Muscle layer of duodenum (tissue), 2 donors: ENCODE data around the gene THRB.

Experiments
- H3K27ac ChIP-seq: one replicate; pipeline ENCODE4 v1.7.0; 2013; ENCODE audit warnings: mild to moderate bottlenecking, low read length
- H3K27me3 ChIP-seq: one replicate; pipeline ENCODE4 v1.7.0; 2013; ENCODE audit warnings: low read depth, mild to moderate bottlenecking, control low read depth, low read length
- H3K36me3 ChIP-seq, 2 donors: one replicate each; pipeline ENCODE4 v1.7.0; 2013; ENCODE audit warnings: low read length in 2 of 2, control low read depth in 1 of 2, mild to moderate bottlenecking in 1 of 2; ENCODE audit not compliant: insufficient read depth in 2 of 2, control insufficient read depth in 1 of 2
- H3K4me1 ChIP-seq, 2 donors: one replicate each; pipeline ENCODE4 v1.7.0; 2013; ENCODE audit warnings: low read length in 2 of 2, mild to moderate bottlenecking in 2 of 2, control low read depth in 1 of 2, moderate library complexity in 1 of 2; ENCODE audit not compliant: insufficient read depth in 2 of 2, control insufficient read depth in 1 of 2
- H3K4me3 ChIP-seq, 2 donors: one replicate each; pipeline ENCODE4 v1.7.0; 2013; ENCODE audit warnings: low read length in 2 of 2, low read depth in 1 of 2, mild to moderate bottlenecking in 1 of 2
- H3K9me3 ChIP-seq, 2 donors: one replicate each; pipeline ENCODE4 v1.7.0; 2013; ENCODE audit warnings: low read length in 2 of 2, control low read depth in 1 of 2, mild to moderate bottlenecking in 1 of 2; ENCODE audit not compliant: control insufficient read depth in 1 of 2
- donor health status: healthy.

The THRB gene

DNA sequence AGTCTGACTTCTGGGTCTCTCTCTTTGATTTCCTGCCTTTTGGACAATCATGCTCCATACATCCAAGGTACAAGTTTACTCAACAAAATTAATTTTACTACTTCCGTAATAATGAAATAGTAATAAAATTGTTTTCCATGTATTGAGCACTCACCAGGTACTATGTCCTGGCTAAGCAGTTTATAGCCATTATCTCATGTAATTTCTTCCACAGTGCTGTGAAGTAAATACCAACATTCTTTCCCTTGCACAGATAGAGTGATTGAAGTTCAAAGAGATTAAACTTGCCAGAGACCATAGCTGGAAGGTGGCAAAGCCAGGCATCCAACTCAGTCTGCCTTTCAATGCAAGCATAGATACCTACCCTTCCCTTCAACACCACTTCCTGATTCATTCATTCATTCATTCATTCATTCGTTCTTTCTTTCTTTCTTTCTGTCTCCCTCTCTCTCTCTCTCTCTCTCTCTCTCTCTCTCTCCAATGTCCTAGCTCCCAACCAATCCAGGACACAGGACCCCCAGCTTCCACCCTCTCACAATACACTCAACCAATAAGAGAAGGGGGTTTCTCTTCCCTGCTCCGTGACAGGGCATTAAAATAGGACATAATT is 12.4 kb downstream of the THRB start:
- Histone ChIP-seq H3K36me3 (no peaks in the 10 kb centered on the region), H3K4me3 (no peak overlapping the region), H3K27ac (no peak overlapping the region), H3K9me3 (no peaks in the 10 kb centered on the region), H3K27me3 (no peaks in the 10 kb centered on the region), H3K4me1 (peaks cover 0 to 30% of the 10 kb centered on the region in 2 donors)

DNA sequence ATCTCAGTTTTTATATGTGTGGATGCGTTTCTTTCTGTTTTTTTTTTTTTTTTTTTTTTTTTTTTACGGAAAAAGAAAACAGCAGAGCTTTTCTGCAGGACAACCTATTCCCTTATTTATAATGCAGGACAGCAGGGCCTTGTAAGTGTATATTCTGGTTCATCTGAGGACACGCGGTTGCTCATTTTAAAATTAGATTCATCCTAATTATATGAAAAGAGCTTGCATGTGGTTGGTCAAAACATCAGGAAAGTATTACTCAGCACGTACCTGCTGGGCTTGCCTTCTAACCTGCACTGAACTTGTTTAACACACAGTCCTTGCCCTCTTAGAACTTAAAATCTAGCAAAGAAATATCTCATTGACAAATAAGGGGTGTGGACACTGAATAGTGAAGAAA is 13.5 kb downstream of the THRB start:
- Histone ChIP-seq H3K4me1 (peaks cover 0 to 20% of the 10 kb centered on the region in 2 donors), H3K9me3 (no peaks in the 10 kb centered on the region), H3K27me3 (no peaks in the 10 kb centered on the region), H3K36me3 (no peaks in the 10 kb centered on the region), H3K27ac (no peak overlapping the region), H3K4me3 (no peak overlapping the region)

DNA sequence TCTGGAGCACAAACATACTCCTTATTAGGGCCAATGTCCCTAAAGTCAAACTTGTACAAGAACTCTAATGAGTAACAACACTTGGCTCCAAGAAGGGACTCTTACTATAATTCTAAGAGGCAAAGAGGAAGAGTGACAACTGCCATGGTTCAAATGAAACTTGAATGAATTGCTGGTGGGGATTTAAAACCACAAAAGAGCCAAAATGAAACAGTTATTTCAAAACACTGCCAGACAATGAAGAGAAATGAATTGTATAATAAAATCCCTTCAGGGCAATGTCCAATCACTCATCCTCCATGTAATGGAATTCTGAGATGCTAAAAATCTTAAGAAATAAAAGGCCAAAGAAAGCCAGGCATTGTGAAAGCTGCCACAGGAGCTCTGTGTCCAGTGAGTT is 14.2 kb downstream of the THRB start:
- no peaks in the 10 kb centered on the region for H3K36me3 ChIP-seq
- peaks cover 0 to 19% of the 10 kb centered on the region in 2 donors for H3K4me1 ChIP-seq
- no peaks in the 10 kb centered on the region for H3K9me3 ChIP-seq
- no peak overlapping the region for H3K27ac ChIP-seq
- H3K4me3 ChIP-seq: no peak overlapping the region
- no peaks in the 10 kb centered on the region for H3K27me3 ChIP-seq

DNA sequence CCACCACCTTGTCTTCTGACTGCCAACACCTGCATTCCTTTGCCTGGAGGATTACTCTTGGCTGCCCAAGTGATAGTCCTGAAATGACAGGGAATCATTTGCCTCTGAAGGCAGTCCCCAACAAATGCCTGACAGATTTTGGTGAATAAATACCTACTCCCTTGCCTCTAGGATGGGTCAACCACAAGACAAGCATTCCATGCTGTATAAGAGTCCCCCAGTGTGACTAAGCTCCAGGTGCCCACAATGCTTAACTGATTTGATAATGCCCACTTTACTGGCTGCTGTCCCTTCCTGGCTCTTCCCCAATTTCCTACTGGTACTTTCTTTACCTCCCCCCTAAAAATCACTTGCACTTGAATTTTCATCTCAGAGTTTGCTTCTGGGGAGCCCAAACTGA is 14.8 kb downstream of the THRB start:
- Histone ChIP-seq H3K27me3 (no peaks in the 10 kb centered on the region), H3K36me3 (no peaks in the 10 kb centered on the region), H3K27ac (no peak overlapping the region), H3K4me1 (peaks cover 0 to 18% of the 10 kb centered on the region in 2 donors), H3K9me3 (no peaks in the 10 kb centered on the region), H3K4me3 (no peak overlapping the region)

DNA sequence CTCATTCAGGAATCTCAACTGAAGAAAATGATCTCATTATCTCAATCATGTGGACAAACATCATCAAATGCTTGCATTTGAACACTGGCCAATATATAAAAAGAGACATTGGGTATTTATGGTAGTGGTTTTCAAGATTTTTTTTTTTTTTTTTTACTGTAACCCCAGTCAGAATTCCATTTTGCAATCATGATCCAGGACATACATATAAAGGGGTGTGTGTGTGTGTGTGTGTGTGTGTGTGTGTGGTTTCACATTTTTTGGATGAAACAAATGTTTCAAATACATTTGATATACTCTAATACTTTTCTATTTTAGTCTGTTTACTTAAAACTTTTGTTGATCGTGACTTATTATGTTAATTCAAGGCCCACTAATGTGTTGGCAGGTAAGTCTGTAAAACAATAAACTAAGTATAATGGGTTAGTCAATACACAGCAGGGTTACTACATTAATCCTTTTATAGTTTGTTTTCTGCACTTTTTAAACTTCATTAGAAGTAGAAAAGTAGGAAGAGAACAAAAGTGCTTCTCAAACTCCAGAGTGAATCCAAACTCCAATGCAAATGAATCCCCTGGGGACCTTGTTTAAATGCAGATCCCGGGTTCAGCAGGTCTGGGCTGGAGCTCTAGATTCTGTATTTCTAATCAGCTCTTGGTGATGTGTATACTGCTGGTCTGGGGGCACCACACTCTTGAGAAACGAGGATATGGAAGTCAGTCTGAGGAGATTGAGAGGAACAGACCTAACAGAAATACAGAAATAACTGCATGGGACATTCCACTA is 17.6 kb downstream of the THRB start:
- H3K4me1 ChIP-seq: peaks cover 0 to 11% of the 10 kb centered on the region in 2 donors
- no peaks in the 10 kb centered on the region for H3K36me3 ChIP-seq
- H3K27ac ChIP-seq: no peak overlapping the region
- H3K9me3 ChIP-seq: no peaks in the 10 kb centered on the region
- H3K4me3 ChIP-seq: no peak overlapping the region
- no peaks in the 10 kb centered on the region for H3K27me3 ChIP-seq

DNA sequence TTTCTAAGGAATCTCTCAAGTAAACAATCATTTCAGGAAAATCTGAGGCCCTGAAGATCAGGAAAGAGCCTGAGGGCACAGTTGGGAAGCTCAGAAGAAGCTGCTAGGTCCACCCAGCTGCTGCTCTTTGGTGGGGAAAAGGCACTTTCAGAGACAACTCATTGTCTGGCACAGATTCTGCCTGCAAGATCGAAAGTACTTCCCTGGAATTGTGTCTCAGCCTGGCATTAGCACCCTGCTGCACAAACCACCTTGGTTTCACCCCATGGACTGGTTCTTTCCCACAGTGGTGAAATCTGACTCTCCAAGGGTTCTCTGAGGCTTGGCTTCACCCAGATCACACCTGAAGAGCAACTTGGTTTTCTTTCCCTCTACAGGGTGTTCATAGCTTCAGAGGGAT is 18.7 kb downstream of the THRB start:
- no peak overlapping the region for H3K27ac ChIP-seq
- no peaks in the 10 kb centered on the region for H3K9me3 ChIP-seq
- H3K27me3 ChIP-seq: no peaks in the 10 kb centered on the region
- no peak overlapping the region for H3K4me3 ChIP-seq
- peaks cover 0 to 9% of the 10 kb centered on the region in 2 donors for H3K4me1 ChIP-seq
- no peaks in the 10 kb centered on the region for H3K36me3 ChIP-seq

DNA sequence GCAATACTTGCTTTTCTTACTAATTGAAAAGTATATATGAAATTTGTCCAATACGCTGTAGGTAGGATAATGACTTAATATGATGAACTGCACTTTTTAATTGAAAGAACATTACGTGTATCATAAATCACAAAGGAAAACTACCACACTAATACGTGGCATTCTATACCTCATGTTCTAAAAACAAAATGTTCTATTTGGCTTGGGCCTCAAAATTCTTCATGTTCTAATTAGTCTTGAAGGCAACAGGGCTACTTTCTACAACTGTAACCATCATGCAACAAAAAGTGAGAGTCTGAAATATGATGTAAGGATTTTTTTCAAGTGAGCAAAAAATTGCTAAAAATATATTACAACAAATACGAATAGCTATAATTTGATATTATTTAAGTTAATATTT is 19.8 kb downstream of the THRB start:
- no peak overlapping the region for H3K4me3 ChIP-seq
- H3K9me3 ChIP-seq: no peaks in the 10 kb centered on the region
- peaks cover 0 to 9% of the 10 kb centered on the region in 2 donors for H3K4me1 ChIP-seq
- H3K27ac ChIP-seq: no peak overlapping the region
- H3K27me3 ChIP-seq: no peaks in the 10 kb centered on the region
- no peaks in the 10 kb centered on the region for H3K36me3 ChIP-seq

DNA sequence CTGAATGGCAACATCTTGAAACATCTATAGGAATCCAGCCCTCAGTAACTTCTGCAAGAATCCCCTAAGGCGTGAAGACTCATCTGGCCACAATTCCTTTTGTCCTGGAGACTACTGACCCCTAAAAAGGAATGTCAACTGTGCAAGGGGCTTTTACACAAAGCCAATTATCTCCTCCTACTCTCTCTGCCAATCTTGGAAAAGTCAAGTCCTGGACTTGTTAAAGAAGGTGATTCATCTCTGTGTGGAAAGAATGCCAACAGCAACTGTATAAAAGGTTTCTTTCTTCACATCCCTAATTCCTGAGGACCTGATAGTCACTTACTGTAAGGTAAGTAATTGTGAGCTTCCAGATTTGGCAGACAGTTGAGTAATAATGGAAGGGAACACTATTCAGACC is 22.3 kb downstream of the THRB start:
- H3K36me3 ChIP-seq: no peaks in the 10 kb centered on the region
- H3K9me3 ChIP-seq: no peaks in the 10 kb centered on the region
- H3K27ac ChIP-seq: no peak overlapping the region
- H3K4me1 ChIP-seq: peaks cover 0 to 5% of the 10 kb centered on the region in 2 donors
- no peaks in the 10 kb centered on the region for H3K27me3 ChIP-seq
- no peak overlapping the region for H3K4me3 ChIP-seq

DNA sequence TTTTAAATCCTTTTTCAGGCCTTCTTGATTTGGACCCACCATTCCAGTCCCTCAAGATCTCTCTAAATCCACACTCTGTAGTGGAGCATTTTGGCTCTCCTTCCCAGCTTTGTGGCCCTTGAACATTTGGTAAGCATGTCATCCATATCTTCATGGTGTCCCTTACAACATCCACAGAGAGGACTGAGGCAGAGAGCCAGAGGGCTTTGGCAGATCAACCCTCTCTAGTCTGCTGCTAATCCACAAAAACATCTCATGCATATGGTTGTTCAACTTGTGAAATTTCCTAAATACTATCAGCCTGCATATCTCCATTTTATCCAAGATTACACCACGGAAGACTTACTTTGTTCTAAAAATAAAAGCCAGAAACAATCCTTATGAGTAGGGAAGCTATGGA is 23.2 kb downstream of the THRB start:
- no peak overlapping the region for H3K4me3 ChIP-seq
- no peaks in the 10 kb centered on the region for H3K27me3 ChIP-seq
- H3K27ac ChIP-seq: no peak overlapping the region
- peaks cover 0 to 5% of the 10 kb centered on the region in 2 donors for H3K4me1 ChIP-seq
- H3K36me3 ChIP-seq: no peaks in the 10 kb centered on the region
- H3K9me3 ChIP-seq: no peaks in the 10 kb centered on the region

DNA sequence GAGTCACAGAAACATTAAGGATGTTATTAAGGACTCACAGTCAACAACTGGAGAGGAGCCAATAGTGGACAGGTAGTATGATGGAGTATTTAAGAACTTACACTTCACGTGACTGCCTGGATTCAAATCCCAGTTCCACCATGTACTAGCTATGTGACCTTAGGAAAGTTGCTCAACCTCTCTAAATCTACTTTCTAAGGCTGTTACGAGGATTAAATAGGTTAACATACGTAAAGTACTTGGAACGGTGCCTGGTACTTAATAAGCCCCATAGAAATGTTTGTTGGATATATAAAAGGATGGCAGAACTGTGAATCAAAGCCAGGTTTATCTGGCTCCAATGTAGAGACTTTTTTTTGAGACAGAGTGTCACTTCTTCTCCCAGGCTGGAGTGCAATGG is 24.4 kb downstream of the THRB start:
- no peaks in the 10 kb centered on the region for H3K36me3 ChIP-seq
- H3K4me1 ChIP-seq: no peaks in the 10 kb centered on the region
- H3K27ac ChIP-seq: no peak overlapping the region
- no peaks in the 10 kb centered on the region for H3K27me3 ChIP-seq
- no peak overlapping the region for H3K4me3 ChIP-seq
- H3K9me3 ChIP-seq: no peaks in the 10 kb centered on the region

DNA sequence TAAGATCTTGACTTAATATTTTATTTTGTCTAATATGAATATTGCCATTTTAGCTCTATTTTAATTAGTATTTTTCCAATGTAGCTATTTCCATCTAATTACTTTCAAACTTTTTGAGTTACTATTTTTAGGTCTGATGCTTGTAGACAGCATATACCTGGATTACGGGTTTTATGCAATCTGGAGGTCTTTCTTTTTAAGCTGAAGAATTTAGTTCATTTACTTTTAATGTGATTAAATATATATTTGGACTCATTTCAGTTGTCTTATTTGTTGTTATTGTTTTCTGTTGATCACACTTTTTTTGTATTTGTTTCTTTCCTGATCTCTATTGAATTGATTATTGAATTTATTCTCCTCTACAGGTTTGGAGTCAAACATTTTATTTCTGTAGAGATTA is 30.3 kb downstream of the THRB start:
- Histone ChIP-seq H3K4me3 (no peak overlapping the region), H3K27me3 (no peaks in the 10 kb centered on the region), H3K4me1 (peaks cover 0 to 7% of the 10 kb centered on the region in 2 donors), H3K27ac (no peak overlapping the region), H3K9me3 (no peaks in the 10 kb centered on the region), H3K36me3 (no peaks in the 10 kb centered on the region)

DNA sequence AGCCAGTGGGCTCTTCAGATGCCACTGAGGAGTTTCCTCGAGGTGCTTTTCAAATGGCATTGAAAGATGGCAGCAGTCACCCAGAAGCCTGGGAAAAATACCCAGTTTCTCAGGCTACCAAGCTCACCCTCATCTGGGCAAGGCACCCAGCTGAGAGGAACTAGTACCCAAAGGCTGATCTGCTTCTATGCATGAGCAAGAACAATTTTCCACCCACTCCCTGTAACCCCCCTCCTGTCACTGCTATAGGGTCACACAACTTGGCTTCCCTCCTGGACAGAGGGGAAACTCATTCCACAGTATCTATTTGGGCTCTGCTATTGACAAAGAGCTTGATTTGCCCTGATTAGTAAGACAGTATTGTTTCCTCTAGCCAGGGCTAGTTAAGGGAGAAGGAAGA is 31.9 kb downstream of the THRB start:
- H3K27ac ChIP-seq: no peak overlapping the region
- H3K36me3 ChIP-seq: no peaks in the 10 kb centered on the region
- H3K9me3 ChIP-seq: no peaks in the 10 kb centered on the region
- H3K4me1 ChIP-seq: peaks cover 0 to 7% of the 10 kb centered on the region in 2 donors
- no peaks in the 10 kb centered on the region for H3K27me3 ChIP-seq
- H3K4me3 ChIP-seq: no peak overlapping the region
